Fibroblast of lung (primary cell): ENCODE data around the gene OSBPL9.

Experiments
- CTCF ChIP-seq, 2 donors: IDR thresholded peaks in 1 of 2; conservative IDR thresholded peaks in 1 of 2; 1 replicate in 1 of 2; 2 replicates in 1 of 2; pipeline ENCODE4 v1.5.1; 2011 to 2012; ENCODE audit warnings: low read length in 2 of 2, control low read depth in 1 of 2, inconsistent platforms in 1 of 2, low read depth in 1 of 2, mild to moderate bottlenecking in 1 of 2
- EZH2 ChIP-seq: IDR thresholded peaks from 2 replicates; pipeline ENCODE4 v1.5.1; 2012; ENCODE audit warnings: low read length, control low read depth, mild to moderate bottlenecking; ENCODE audit errors: missing control alignments

- TF ChIP-seq CTCF (conservative IDR thresholded peaks at IDR 0.05 in 1 of 2, IDR thresholded peaks at IDR 0.05 in 1 of 2; ENCODE audit: low read depth in 1 of 2, low read length in 2 of 2) = no peak
- TF ChIP-seq EZH2 = no peak
Measured at GRCh38 chr1:51727366-51727765, 110.5 kb downstream of the OSBPL9 start.
